Measurements from ENCODE around the gene TNNI3.
"Not testable (repeated sequence)": the region's sequence is repeated elsewhere in the genome, so short reads cannot be mapped to it uniquely, and the experiment has no call there.

Gene TNNI3

GRCh38 chr19:55111238-55111831, 46.2 kb downstream of the TNNI3 start:
- no peak for DNase-seq

- no peak for DNase-seq
Measured at GRCh38 chr19:55109527-55110291, 47.8 kb downstream of the TNNI3 start.

- not testable (repeated sequence) for DNase-seq
Measured at GRCh38 chr19:55107252-55107651, 50.3 kb downstream of the TNNI3 start.

GRCh38 chr19:55106591-55106990, 50.9 kb downstream of the TNNI3 start:
- no peak for DNase-seq

- no peak for DNase-seq
Measured at GRCh38 chr19:55105237-55105636, 52.3 kb downstream of the TNNI3 start.

GRCh38 chr19:55103190-55103589, 54.3 kb downstream of the TNNI3 start:
- no peak for DNase-seq
